Vagina (tissue), 2 donors: ENCODE measurements around the gene ATP8B3.

Source experiments
- POLR2A ChIP-seq, 2 donors: fragments of 450-650 bp; IDR thresholded peaks; one replicate each; pipeline ENCODE4 v1.6.1; 2017; ENCODE audit warnings: antibody characterized with exemption in 2 of 2, mild to moderate bottlenecking in 2 of 2, moderate library complexity in 2 of 2
- POLR2AphosphoS5 ChIP-seq, 2 donors: sonication (generic); formaldehyde crosslinking; IDR thresholded peaks; one replicate each; pipeline ENCODE4 v1.9.0; 2017; ENCODE audit warnings: antibody characterized with exemption in 2 of 2, mild to moderate bottlenecking in 2 of 2, low read depth in 1 of 2; ENCODE audit not compliant: insufficient read depth in 1 of 2
- TF ChIP-seq, protein P1 (sequence below), 3 experiments: fragments of 450-650 bp in 2 of 3; fragments of 200-600 bp in 1 of 3; sonication (generic) in 1 of 3; IDR thresholded peaks; one replicate each; pipeline ENCODE4 v1.5.1; 2017 to 2019; ENCODE audit warnings: antibody characterized with exemption in 3 of 3, mild to moderate bottlenecking in 2 of 3, moderate library complexity in 2 of 3

DNA sequence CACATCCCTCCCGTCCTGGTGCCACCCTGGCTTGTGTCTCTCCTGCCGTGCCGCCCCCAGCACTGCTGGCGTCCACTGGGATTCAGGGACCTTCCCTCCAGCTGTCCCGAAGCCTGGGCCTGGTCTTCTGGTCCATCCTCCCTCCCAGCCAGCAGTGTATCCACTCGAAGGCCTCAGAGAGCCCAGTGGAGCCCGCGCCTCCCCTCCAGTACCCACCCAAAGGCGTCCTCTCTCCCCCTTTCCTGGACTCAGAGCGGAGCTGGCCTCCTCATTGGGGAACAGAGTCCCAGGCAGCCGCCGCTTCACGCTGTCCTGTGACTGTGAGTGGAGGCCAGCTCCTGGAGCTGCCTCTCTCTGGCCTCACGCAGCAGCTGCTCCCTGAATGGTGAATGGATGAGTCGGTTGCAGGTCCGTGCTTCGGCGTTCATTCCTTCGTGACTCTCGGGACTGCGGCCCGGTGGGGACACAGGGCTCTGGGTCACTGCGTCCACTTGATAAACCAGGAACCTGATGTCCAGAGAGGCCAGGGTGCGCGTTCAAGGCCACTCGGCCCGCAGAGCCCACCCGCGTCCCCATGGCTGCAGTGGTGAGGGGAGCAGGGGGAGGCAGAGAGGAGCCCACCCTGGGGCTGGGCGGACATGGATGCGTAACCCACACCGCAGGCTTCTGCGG, 46.7 kb downstream of the ATP8B3 start:
- TF ChIP-seq POLR2AphosphoS5 (IDR thresholded peaks at IDR 0.05; ENCODE audit: insufficient read depth in 1 of 2, low read depth in 1 of 2): no peak
- TF ChIP-seq, protein P1, sequence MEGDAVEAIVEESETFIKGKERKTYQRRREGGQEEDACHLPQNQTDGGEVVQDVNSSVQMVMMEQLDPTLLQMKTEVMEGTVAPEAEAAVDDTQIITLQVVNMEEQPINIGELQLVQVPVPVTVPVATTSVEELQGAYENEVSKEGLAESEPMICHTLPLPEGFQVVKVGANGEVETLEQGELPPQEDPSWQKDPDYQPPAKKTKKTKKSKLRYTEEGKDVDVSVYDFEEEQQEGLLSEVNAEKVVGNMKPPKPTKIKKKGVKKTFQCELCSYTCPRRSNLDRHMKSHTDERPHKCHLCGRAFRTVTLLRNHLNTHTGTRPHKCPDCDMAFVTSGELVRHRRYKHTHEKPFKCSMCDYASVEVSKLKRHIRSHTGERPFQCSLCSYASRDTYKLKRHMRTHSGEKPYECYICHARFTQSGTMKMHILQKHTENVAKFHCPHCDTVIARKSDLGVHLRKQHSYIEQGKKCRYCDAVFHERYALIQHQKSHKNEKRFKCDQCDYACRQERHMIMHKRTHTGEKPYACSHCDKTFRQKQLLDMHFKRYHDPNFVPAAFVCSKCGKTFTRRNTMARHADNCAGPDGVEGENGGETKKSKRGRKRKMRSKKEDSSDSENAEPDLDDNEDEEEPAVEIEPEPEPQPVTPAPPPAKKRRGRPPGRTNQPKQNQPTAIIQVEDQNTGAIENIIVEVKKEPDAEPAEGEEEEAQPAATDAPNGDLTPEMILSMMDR (IDR thresholded peaks at IDR 0.05): no peak
- no peak for TF ChIP-seq POLR2A (IDR thresholded peaks at IDR 0.05)
